GM21723 (cell line): ENCODE data around the gene CD1D.
A peak's percentile ranks its signal among the peaks of the same experiment; 100 is the strongest.
"Not testable (repeated sequence)": the region's sequence is repeated elsewhere in the genome, so short reads cannot be mapped to it uniquely, and the experiment has no call there.

Source experiments
- ATAC-seq: cut with Tn5 transposase; IDR thresholded peaks from one replicate; pipeline ENCODE4 v1.9.1; 2021; ENCODE audit warnings: mild to moderate bottlenecking, moderate library complexity; ENCODE audit not compliant: unreplicated experiment

CD1D gene

GRCh38 chr1:158175915-158176314 is 4.8 kb upstream of the CD1D start:
- not testable (repeated sequence) for ATAC-seq

DNA sequence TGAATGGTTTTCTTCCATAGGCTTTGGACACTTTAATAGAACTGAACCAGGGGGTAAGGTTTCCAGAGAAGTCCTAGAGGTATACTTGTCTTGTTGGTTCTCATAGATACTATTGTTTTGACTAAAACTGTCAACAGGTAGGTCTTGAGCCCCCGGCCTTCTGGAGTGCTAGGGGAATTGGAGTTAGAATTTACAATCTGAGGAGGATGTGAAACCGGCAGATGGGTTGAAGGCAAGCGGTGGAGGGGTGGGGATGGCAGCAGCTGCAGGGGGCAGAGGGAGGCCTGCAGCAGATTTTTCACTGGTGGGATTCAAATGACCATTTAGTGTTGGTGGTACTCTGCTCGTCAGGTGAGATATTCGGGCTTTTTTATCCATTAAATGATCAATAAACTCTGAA is 4.3 kb upstream of the CD1D start:
- ATAC-seq = no peak

- not testable (repeated sequence) for ATAC-seq
Observed at GRCh38 chr1:158176849-158177699, 3.6 kb upstream of the CD1D start.

- no peak for ATAC-seq
Observed at GRCh38 chr1:158177700-158178450, 2.8 kb upstream of the CD1D start.

DNA sequence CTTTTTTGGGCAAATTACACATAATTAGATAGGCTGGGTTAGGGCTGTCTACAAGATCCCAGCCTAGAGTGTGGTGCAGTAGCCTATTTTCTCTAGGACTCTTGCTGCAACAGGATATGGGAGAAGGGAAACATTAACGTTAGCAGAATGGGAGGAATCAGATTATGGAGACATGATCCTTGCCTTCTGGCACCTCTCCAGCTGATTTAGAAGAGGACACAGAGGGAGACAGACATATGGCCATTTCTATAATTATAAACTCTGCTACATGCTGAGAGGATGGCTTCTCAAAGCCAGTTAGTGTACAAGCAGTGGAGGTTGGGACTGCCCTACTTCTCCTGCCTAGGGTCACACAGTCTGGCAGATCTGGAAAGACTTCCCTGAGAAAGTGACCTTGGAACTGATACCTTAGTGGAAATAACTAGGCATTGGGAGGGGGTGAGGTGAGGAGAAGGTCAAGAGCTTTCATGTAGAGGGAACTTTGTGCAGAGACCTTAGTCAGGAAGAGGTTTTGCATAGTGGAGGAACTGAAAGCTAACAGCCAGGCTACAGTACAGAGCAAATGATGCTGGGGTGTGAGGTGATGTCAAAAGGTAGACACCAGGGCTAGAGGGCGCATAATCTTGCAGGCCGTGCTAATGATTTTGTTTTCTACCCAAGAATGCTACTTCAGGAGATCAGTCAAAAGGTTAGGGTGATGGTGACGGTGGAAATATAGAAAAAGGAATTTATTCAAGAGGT is 1.2 kb upstream of the CD1D start:
- peak; percentile 95 for ATAC-seq

GRCh38 chr1:158181577-158181922 is 855 bp downstream of the CD1D start:
- ATAC-seq = no peak

- ATAC-seq = no peak
Observed at GRCh38 chr1:158185770-158186169, 5.1 kb downstream of the CD1D start.

GRCh38 chr1:158186180-158186579 is 5.5 kb downstream of the CD1D start:
- ATAC-seq = no peak

- no peak for ATAC-seq
Observed at GRCh38 chr1:158188611-158189010, 7.9 kb downstream of the CD1D start.

- no peak for ATAC-seq
Observed at GRCh38 chr1:158189624-158190023, 8.9 kb downstream of the CD1D start.

GRCh38 chr1:158191299-158191698 is 10.6 kb downstream of the CD1D start:
- no peak for ATAC-seq

GRCh38 chr1:158196461-158196860 is 15.8 kb downstream of the CD1D start:
- ATAC-seq = no peak

- ATAC-seq = no peak
Observed at GRCh38 chr1:158199849-158200248, 19.2 kb downstream of the CD1D start.

DNA sequence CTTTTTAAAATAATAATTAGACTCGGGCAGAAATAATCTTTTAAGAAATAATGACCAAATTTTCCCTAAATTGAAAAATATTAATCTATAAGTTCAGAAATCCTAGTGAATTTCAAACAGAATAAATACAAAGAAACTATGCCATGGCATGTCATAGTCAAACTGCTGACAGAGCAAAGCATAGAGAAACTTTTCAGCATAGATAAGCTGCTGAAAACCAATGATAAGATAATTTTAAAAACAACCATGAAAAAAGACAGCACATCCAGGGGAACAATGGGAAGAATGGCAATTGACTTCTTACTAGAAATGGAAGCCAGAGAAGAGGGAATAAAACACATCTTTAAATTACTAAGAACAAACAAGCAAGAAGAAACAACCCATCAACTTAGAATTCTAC is 19.8 kb downstream of the CD1D start:
- no peak for ATAC-seq

GRCh38 chr1:158203693-158204457 is 23.2 kb downstream of the CD1D start:
- peak; percentile 67 for ATAC-seq

DNA sequence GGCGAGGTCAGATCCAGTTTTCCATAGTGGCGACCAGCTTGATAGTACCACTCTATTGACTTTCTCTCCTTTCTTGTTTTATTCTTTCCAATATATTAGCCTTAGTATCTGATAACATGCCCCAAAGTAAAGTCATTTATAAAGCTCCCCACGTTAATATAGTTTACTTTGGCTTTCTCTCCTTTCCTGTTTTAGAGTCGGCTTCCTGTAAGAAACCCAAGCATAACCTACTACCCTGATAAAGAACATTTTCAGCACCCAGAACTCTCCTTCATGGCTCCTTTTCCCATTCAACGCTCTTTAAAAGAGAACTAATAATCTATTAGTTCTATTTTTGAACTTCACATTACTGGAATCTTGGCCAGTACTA is 23.7 kb downstream of the CD1D start:
- no peak for ATAC-seq

- no peak for ATAC-seq
Observed at GRCh38 chr1:158208586-158209116, 28.0 kb downstream of the CD1D start.

DNA sequence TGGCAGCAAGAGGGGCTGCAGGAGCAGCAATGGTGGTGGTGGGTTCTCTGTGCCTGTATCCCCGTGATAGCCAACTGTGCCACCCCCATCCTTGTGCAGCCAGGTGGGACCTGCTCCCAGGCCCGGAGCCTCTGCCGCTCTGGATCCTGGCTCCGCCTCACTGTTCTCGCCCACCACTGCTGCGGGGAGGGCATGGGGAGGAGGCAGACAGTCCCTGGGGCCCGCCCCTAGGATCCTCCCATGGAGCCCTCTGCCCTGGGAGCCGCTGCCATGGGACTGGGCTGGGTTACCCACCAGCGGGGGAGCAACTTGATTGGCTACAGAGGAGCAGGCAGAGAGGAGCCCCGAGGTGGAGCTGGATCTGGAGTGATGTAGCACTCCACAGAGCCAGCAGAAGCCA is 31.6 kb downstream of the CD1D start:
- ATAC-seq = no peak

GRCh38 chr1:158223445-158223844 is 42.8 kb downstream of the CD1D start:
- ATAC-seq = not testable (repeated sequence)

- ATAC-seq = no peak
Observed at GRCh38 chr1:158227904-158228623, 47.4 kb downstream of the CD1D start.
